Ectodermal cell (in vitro differentiated cells): Measurements from ENCODE around the gene ZNF407.

ENCODE experiments used
- H3K27ac ChIP-seq: 2 replicates; pipeline ENCODE4 v1.7.0; 2013; ENCODE audit warnings: mild to moderate bottlenecking, low read depth, low read length; ENCODE audit not compliant: insufficient read depth, poor library complexity, severe bottlenecking
- H3K27me3 ChIP-seq: 2 replicates; pipeline ENCODE4 v1.7.0; 2013; ENCODE audit warnings: mild to moderate bottlenecking, low read length; ENCODE audit not compliant: insufficient read depth, control insufficient read depth, poor library complexity, severe bottlenecking
- H3K36me3 ChIP-seq: one replicate; pipeline ENCODE4 v1.7.0; 2013; ENCODE audit warnings: low read length; ENCODE audit not compliant: control insufficient read depth, insufficient read depth
- H3K4me1 ChIP-seq: one replicate; pipeline ENCODE4 v1.7.0; 2013; ENCODE audit warnings: low read length; ENCODE audit not compliant: control insufficient read depth, insufficient read depth
- H3K4me3 ChIP-seq: 2 replicates; pipeline ENCODE4 v1.7.0; 2013; ENCODE audit warnings: low read depth, low read length, control low read depth; ENCODE audit not compliant: insufficient read depth
- H3K9me3 ChIP-seq: 2 replicates; pipeline ENCODE4 v1.7.0; 2013; ENCODE audit warnings: mild to moderate bottlenecking, low read length, moderate library complexity; ENCODE audit not compliant: control insufficient read depth
- WGBS, 2 experiments: methylation state at CpG; one replicate each; pipeline ENCODE4 v1.1.7; 2013; ENCODE audit warnings: missing lambda C conversion rate in 2 of 2; 5-methylcytosine and 5-hydroxymethylcytosine counted together

ZNF407 gene

DNA sequence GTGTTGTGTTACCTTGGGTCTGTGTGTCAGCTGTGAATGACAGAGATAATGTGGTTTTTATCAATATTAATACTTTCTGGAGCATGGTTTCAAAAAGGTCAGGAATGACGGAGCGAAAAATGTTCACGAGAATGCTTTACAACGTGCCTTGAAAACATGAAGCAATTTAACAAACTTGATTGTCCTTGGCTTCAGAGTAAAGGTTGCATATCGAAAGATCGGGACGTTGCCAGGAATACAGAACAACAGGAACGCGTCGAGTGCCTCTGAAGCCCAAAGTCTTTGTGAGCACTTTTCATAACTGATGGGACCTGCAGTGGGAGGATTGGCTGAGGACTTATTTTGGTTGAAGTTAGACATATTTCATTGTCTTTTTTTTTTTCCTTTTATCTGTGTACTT lies 206.1 kb downstream of the ZNF407 start:
- no peak overlapping the region for H3K4me3 ChIP-seq
- no peaks in the 10 kb centered on the region for H3K9me3 ChIP-seq
- H3K27me3 ChIP-seq = no peaks in the 10 kb centered on the region
- no peak overlapping the region for H3K27ac ChIP-seq
- H3K4me1 ChIP-seq = no peaks in the 10 kb centered on the region
- WGBS, 2 experiments = 89 to 91% methylated on average over 10 of the region's 10 CpGs
- H3K36me3 ChIP-seq = no peaks in the 10 kb centered on the region

DNA sequence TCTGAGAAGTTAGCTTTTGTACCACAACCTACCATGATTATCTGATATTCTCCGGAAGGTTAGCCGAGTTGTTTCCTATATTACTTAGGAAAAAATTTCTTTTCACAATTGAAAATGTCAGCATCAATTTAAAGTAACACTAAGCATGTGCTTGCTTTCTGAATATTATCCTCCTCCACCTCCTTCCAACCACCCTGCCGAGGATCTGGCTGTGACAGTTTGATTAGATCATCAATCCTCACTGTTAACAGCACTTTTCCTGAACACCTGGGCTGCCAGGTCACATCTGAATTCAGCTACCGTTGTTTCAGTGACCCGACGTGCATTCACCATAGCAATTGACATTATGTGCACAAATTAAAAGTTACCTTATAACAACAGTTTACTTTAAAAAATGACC lies 207.0 kb downstream of the ZNF407 start:
- H3K36me3 ChIP-seq = no peaks in the 10 kb centered on the region
- no peaks in the 10 kb centered on the region for H3K9me3 ChIP-seq
- WGBS, 2 experiments = 71 to 75% methylated on average over 6 of the region's 6 CpGs
- no peak overlapping the region for H3K4me3 ChIP-seq
- H3K27me3 ChIP-seq = no peaks in the 10 kb centered on the region
- H3K27ac ChIP-seq = no peak overlapping the region
- no peaks in the 10 kb centered on the region for H3K4me1 ChIP-seq

DNA sequence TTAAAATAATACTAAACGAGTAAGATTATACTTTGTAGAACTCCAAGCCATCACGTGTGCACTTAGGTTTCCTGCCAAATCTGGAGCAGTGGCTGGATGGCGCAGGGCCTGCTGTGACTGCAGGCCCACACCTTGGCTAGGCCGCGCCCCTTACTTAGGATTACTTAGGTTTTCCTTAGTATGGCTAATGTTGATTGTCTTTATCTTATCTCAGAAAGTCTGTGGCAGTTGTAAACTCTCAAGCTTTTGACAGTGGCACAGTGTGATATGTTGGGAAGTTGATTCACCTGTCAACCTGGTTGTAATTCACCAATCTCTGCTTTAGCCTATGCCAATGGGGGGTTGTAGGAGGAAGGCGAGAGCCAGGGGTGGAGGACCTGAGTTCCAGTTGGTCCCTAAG lies 208.4 kb downstream of the ZNF407 start:
- H3K36me3 ChIP-seq = no peaks in the 10 kb centered on the region
- no peaks in the 10 kb centered on the region for H3K4me1 ChIP-seq
- H3K27me3 ChIP-seq = no peaks in the 10 kb centered on the region
- H3K27ac ChIP-seq = no peak overlapping the region
- WGBS, 2 experiments = 90 to 97% methylated on average over 6 of the region's 6 CpGs
- no peaks in the 10 kb centered on the region for H3K9me3 ChIP-seq
- H3K4me3 ChIP-seq = no peak overlapping the region

DNA sequence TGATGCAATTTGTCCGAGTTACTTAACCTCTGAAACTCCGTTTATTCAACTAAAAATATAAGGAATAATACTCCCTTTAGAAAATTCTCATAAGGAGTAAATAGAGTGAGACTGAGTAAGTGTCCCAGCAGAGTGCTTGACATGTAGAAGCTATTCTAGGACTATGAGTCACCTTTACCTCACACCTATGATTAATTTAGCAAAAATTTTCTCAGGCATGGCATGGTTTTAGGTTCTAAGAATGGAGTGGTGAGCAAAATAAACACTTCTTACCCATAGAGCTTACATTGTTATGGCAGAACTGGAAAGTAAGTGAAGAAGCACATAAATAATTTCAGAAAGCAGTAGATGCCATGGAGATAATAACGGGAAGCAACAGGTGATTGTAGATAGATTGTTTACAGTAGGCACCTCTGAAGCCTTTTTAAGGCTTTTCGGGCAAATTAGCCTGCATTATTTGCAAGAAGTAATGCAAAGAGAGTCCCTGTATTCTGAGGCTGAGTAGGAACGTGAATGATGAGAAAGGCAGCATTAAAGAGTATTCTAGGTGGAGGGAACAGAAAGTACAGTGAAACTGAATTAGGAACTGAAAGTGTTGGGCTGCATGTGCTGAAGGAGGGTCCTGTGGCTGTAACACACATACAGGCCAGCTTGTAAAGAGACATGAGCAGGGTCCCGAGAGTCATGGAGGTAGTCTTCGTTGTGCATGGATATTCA lies 209.2 kb downstream of the ZNF407 start:
- no peaks in the 10 kb centered on the region for H3K27me3 ChIP-seq
- H3K9me3 ChIP-seq = no peaks in the 10 kb centered on the region
- 89 to 91% methylated on average over 5 to 6 of the region's 7 CpGs for WGBS, 2 experiments
- H3K4me3 ChIP-seq = no peak overlapping the region
- H3K27ac ChIP-seq = no peak overlapping the region
- no peaks in the 10 kb centered on the region for H3K4me1 ChIP-seq
- H3K36me3 ChIP-seq = no peaks in the 10 kb centered on the region

DNA sequence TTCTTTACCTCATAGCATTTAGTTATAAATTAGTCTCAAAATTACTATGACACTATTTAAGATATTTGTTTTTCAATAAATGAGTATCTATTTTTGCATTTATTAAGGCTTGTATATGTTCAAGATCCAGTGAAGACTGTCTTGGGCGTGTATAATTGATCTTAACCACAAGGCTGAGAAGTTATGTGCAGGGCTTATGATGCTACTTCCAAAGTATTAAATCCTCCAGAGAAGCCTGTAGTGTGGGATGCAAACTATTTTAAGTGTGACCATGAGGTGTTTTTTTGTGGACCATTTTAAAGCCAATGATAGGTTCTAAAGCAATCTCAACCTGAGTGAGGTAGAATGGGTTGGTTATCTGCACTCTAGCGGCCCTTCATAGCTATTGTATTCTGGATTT lies 219.9 kb downstream of the ZNF407 start:
- H3K36me3 ChIP-seq = no peaks in the 10 kb centered on the region
- H3K27me3 ChIP-seq = no peaks in the 10 kb centered on the region
- no peaks in the 10 kb centered on the region for H3K9me3 ChIP-seq
- WGBS, 2 experiments = 90 to 93% methylated on average over 2 of the region's 2 CpGs
- H3K27ac ChIP-seq = no peak overlapping the region
- no peak overlapping the region for H3K4me3 ChIP-seq
- H3K4me1 ChIP-seq = peaks cover 10% of the 10 kb centered on the region

DNA sequence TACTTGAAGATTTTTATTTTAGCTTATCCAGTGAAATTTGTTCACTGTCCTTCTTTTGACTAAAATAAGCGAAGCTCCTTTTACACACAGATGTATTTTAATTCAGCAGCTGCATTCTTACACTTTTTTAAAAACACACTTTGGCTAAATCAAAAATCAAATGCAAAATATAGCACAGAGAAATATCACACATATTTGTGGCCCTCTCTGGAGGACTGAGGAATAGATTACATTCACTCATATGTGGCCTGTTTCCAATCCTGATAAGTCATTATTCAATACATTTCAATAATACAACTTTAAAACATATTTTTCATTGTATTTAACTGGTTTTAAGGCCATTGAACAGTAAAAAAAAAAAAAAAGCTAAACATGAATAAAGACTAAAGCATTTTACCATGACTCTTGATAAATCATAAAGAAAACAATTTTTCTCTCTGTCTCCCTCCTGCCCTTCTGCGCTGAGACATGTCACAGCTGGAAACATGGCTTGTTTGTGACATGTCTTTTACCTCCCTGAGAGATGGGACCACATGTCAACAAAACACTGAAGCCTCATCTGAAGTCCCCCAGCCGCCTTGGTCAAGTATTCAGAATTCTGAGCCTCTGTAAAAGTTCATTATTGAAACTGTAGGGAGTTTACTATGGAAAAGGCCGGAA lies 221.0 kb downstream of the ZNF407 start:
- no peak overlapping the region for H3K27ac ChIP-seq
- no peaks in the 10 kb centered on the region for H3K27me3 ChIP-seq
- 84 to 93% methylated on average over 4 of the region's 4 CpGs for WGBS, 2 experiments
- peaks cover 10% of the 10 kb centered on the region for H3K4me1 ChIP-seq
- no peak overlapping the region for H3K4me3 ChIP-seq
- no peaks in the 10 kb centered on the region for H3K36me3 ChIP-seq
- no peaks in the 10 kb centered on the region for H3K9me3 ChIP-seq

DNA sequence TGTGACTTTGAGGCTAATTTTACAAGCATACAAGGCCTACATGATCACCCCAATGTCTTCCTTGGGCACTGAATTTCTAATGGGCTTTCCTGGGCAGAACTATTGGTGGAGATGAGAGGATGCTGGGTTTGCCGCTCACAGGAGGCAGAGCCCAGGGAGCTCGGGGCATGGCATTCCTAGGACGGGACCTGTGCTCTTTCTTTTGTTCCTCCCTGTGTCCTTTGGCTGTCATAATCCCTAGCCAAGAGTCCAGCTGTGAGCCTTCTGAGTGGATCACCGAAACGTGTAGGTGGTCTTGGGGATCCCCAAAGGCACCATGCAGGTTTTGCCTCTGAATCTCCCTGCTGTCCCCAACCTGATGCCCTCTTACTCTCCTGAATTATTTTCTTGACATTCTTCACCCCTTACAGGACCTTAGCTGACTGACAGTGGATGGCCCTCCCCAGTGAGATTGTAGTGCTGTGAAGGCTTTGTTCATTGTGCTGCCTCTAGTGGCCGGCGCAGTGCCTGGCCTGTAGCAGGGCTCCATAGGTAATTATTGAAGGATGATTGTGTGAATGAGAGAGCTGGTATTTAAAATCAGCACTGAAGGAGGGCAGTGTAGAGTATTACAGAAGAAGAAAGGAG lies 221.9 kb downstream of the ZNF407 start:
- H3K27ac ChIP-seq = peak overlapping the region; percentile 76
- no peaks in the 10 kb centered on the region for H3K9me3 ChIP-seq
- H3K4me1 ChIP-seq = peaks cover 10% of the 10 kb centered on the region
- H3K36me3 ChIP-seq = no peaks in the 10 kb centered on the region
- WGBS, 2 experiments = 10 to 12% methylated on average over 7 of the region's 7 CpGs
- H3K27me3 ChIP-seq = no peaks in the 10 kb centered on the region
- H3K4me3 ChIP-seq = no peak overlapping the region

DNA sequence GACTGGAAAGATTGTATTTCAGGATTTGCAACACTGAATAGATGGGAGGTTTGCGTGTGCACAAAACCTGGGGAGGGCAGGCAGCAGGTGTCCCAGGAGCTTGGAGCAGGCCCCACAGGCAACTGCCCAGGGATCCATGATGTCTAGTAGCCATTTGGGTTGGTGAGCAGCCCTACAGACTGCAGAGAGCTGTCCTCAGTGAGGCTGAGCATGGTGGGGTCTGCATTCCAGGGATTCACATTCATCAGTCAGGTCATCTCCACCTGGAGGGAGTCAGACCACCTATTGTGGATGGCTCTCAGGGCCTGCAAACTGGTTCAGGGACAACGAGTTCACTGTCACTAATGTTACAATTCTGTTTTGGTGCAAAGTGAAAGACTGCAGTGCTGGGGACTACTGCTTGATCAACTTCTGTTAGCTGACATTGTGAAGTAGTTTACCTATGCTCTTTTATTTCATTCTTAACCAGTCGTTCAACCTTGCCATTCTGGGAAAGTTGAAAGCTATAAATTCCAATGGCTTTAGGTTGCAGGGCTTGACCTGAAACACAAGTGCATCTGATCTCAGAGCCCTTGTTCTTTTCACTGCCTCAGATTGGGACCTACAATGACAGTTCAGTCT lies 222.6 kb downstream of the ZNF407 start:
- Histone ChIP-seq H3K36me3 (no peaks in the 10 kb centered on the region), H3K4me1 (peaks cover 10% of the 10 kb centered on the region), H3K27me3 (no peaks in the 10 kb centered on the region), H3K9me3 (no peaks in the 10 kb centered on the region), H3K27ac (peak overlapping the region; percentile 76), H3K4me3 (no peak overlapping the region)
- WGBS, 2 experiments = 84 to 86% methylated on average over 3 of the region's 3 CpGs

DNA sequence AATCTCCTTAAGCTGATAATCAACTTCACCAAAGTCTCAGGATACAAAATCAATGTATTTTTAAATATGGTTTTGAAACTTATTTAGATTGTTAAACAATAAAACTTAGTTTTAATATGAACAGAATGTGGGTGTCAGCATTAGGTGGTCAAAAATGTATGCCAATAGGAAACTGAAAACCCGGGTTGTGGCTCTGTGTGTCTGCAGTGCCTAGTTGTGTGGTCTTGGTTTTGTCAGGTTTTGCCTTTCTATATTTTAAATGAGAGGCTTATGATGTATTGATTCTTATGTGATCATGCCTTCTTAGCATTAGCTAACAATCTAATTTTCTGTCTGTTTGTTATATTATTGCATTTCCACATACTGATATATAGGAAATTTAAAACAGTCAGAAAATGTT lies 227.8 kb downstream of the ZNF407 start:
- 89 to 97% methylated on average over 1 of the region's 1 CpG for WGBS, 2 experiments
- H3K27me3 ChIP-seq = no peaks in the 10 kb centered on the region

DNA sequence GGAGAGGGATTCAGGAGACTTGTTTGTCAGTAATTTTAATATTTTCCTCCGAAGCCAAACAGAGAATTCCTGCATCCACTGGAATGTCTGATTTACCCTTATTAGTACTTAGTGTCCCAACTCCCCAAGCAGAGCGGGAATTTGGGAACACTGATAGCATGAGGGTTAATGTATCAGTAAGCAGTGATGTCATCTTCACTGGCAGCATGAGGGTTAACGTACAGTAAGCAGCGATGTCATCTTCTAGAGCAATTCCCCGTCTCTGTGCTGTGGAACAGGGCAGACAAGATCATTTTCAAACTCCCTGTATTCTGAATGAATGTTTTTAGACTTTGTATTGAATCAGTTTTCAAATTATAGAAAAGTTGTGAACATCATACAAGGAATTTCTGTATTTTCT lies 228.9 kb downstream of the ZNF407 start:
- Histone ChIP-seq H3K27me3 (no peaks in the 10 kb centered on the region), H3K4me1 (no peaks in the 10 kb centered on the region), H3K27ac (no peak overlapping the region), H3K9me3 (no peaks in the 10 kb centered on the region), H3K4me3 (no peak overlapping the region), H3K36me3 (no peaks in the 10 kb centered on the region)
- WGBS, 2 experiments = 90 to 92% methylated on average over 4 to 5 of the region's 5 CpGs

More for the DNA sequence above, 227.8 kb downstream of the ZNF407 start:
- Histone ChIP-seq H3K4me3 (no peak overlapping the region), H3K27ac (no peak overlapping the region), H3K36me3 (no peaks in the 10 kb centered on the region), H3K4me1 (peaks cover 4% of the 10 kb centered on the region), H3K9me3 (no peaks in the 10 kb centered on the region)
